Sigmoid colon (tissue), 4 donors: Measurements from ENCODE around the gene PSPC1.

Experiments
- CTCF ChIP-seq, 4 experiments: fragments of 450-650 bp in 3 of 4; fragments of 200-600 bp in 1 of 4; IDR thresholded peaks; one replicate each; pipeline ENCODE4 v1.5.1; 2016 to 2019; ENCODE audit warnings: antibody characterized with exemption in 4 of 4, mild to moderate bottlenecking in 3 of 4, moderate library complexity in 2 of 4
- EP300 ChIP-seq, 4 donors: sonication (generic); formaldehyde crosslinking; IDR thresholded peaks; one replicate each; pipeline ENCODE4 v1.6.1; 2017; ENCODE audit warnings: antibody characterized with exemption in 4 of 4
- POLR2A ChIP-seq, 2 donors: fragments of 450-650 bp; IDR thresholded peaks; one replicate each; pipeline ENCODE4 v1.6.1; 2016; ENCODE audit warnings: antibody characterized with exemption in 2 of 2, mild to moderate bottlenecking in 2 of 2, moderate library complexity in 2 of 2

- no peak for TF ChIP-seq CTCF (IDR thresholded peaks at IDR 0.05)
- TF ChIP-seq POLR2A (IDR thresholded peaks at IDR 0.05): no peak
- no peak for TF ChIP-seq EP300 (IDR thresholded peaks at IDR 0.05)
These were observed 557 bp downstream of the PSPC1 start for GRCh38 chr13:19782049-19782726.
